SK-N-SH (cell line): ENCODE results near the gene AAGAB. TPM values are rescaled to one million over a fixed set of nuclear protein-coding genes. Genes with fewer than 3 reads are reported as not detected.

Experiments
- CTCF ChIA-PET: fragments of 300-600, 350-600 bp; formaldehyde crosslinking; extraction: SDS; loops from one replicate; lab custom pipeline; 2021; lab: Yijun Ruan, JAX
- POLR2A ChIA-PET: fragments of 350-600 bp; sonication (Branson Sonifier 250); formaldehyde crosslinking; extraction: SDS; loops from one replicate; lab custom pipeline; 2020; ENCODE audit warnings: antibody characterized with exemption, inconsistent platforms; lab: Yijun Ruan, JAX
- DNase-seq: peaks from one replicate; pipeline ENCODE4 v3.0.0; 2012
- H2AFZ ChIP-seq: fragments of 200-600 bp; sonication (generic); 2 replicates; pipeline ENCODE4 v1.8.1; 2016; ENCODE audit warnings: antibody characterized with exemption, mild to moderate bottlenecking, low read depth
- H3F3A ChIP-seq: fragments of 200-600 bp; sonication (generic); replicated peaks from 2 replicates; pipeline ENCODE3; 2016; ENCODE audit warnings: antibody characterized with exemption, mild to moderate bottlenecking; ENCODE audit not compliant: insufficient read depth
- H3K27ac ChIP-seq, 2 experiments: fragments of 200-500 bp in 1 of 2; fragments of 200-600 bp in 1 of 2; sonication (Bioruptor generic) in 1 of 2; sonication (generic), shearing (Covaris generic) in 1 of 2; 2 replicates each; pipeline versions ENCODE4 v1.5.1 to v1.6.1; 2014 to 2016; ENCODE audit warnings: low read depth in 2 of 2, inconsistent platforms in 1 of 2, low read length in 1 of 2, mild to moderate bottlenecking in 1 of 2, mixed read lengths in 1 of 2
- H3K27me3 ChIP-seq: fragments of 200-600 bp; sonication (generic), shearing (Covaris generic); 2 replicates; pipeline ENCODE4 v1.6.1; 2016; ENCODE audit warnings: mixed run types; ENCODE audit not compliant: insufficient read depth
- H3K36me3 ChIP-seq, 2 experiments: fragments of 200-500 bp in 1 of 2; fragments of 200-600 bp in 1 of 2; sonication (Bioruptor generic) in 1 of 2; sonication (generic) in 1 of 2; replicated peaks in 1 of 2; 2 replicates each; pipeline versions ENCODE3 to v1.5.1; 2014 to 2016; ENCODE audit warnings: low read length in 1 of 2, mild to moderate bottlenecking in 1 of 2; ENCODE audit not compliant: insufficient read depth in 2 of 2, control insufficient read depth in 1 of 2
- H3K4me1 ChIP-seq, 2 experiments: fragments of 200-500 bp in 1 of 2; fragments of 200-600 bp in 1 of 2; sonication (Bioruptor generic) in 1 of 2; sonication (generic), shearing (Covaris generic) in 1 of 2; 2 replicates each; pipeline versions ENCODE4 v1.5.1 to v1.6.1; 2014 to 2016; ENCODE audit warnings: low read depth in 1 of 2, low read length in 1 of 2, mixed run types in 1 of 2; ENCODE audit not compliant: insufficient read depth in 2 of 2, control insufficient read depth in 1 of 2
- H3K4me2 ChIP-seq: fragments of 200-600 bp; sonication (generic), shearing (Covaris generic); 2 replicates; pipeline ENCODE4 v1.6.1; 2017; ENCODE audit warnings: mixed run types
- H3K4me3 ChIP-seq, 2 experiments: fragments of 200-500 bp in 1 of 2; fragments of 200-600 bp in 1 of 2; sonication (Bioruptor generic) in 1 of 2; sonication (generic), shearing (Covaris generic) in 1 of 2; 2 replicates each; pipeline versions ENCODE4 v1.5.1 to v1.8.1; 2014 to 2016; ENCODE audit warnings: low read depth in 2 of 2, inconsistent platforms in 1 of 2, low read length in 1 of 2, mild to moderate bottlenecking in 1 of 2, mixed read lengths in 1 of 2, moderate library complexity in 1 of 2
- H3K79me2 ChIP-seq: fragments of 200-600 bp; sonication (generic); 2 replicates; pipeline ENCODE4 v1.8.1; 2017; ENCODE audit warnings: mild to moderate bottlenecking; ENCODE audit not compliant: insufficient read depth
- H3K9ac ChIP-seq: fragments of 200-600 bp; sonication (generic); 2 replicates; pipeline ENCODE4 v1.6.1; 2017; ENCODE audit warnings: mixed run types
- H3K9me2 ChIP-seq: fragments of 200-600 bp; sonication (generic); 2 replicates; pipeline ENCODE4 v1.6.1; 2017; ENCODE audit warnings: mixed run types
- H3K9me3 ChIP-seq: fragments of 200-600 bp; sonication (generic); 2 replicates; pipeline ENCODE4 v1.6.1; 2017; ENCODE audit warnings: mixed run types, mild to moderate bottlenecking, moderate library complexity
- H4K20me1 ChIP-seq: fragments of 200-600 bp; sonication (generic); 2 replicates; pipeline ENCODE4 v1.6.1; 2017; ENCODE audit warnings: mild to moderate bottlenecking, mixed run types; ENCODE audit not compliant: insufficient read depth
- CHD2 ChIP-seq: fragments of 150-350 bp; IDR thresholded peaks from 2 replicates; pipeline ENCODE4 v1.6.1; 2018; ENCODE audit warnings: low read length; ENCODE audit not compliant: partially characterized antibody
- CTCF ChIP-seq: fragments of 200-600 bp; sonication (generic); IDR thresholded peaks from 2 replicates; pipeline ENCODE4 v1.6.1; 2017; ENCODE audit warnings: antibody characterized with exemption, mild to moderate bottlenecking, moderate library complexity
- EP300 ChIP-seq, 2 experiments: IDR thresholded peaks; 2 replicates each; pipeline versions ENCODE4 v1.4.0 to v1.6.1; 2012; ENCODE audit warnings: borderline replicate concordance in 1 of 2, low read depth in 1 of 2, low read length in 1 of 2
- EZH2phosphoT487 ChIP-seq: fragments of 200-600 bp; sonication (generic); IDR thresholded peaks from 2 replicates; pipeline ENCODE4 v1.6.1; 2017; ENCODE audit warnings: low read depth, mixed run types, mild to moderate bottlenecking, antibody characterized with exemption, moderate library complexity, borderline replicate concordance
- FOXJ3 ChIP-seq: sonication (generic); formaldehyde crosslinking; IDR thresholded peaks from 2 replicates; pipeline ENCODE4 v1.5.1; 2020; ENCODE audit warnings: mild to moderate bottlenecking, missing genetic modification reagents
- GABPA ChIP-seq: IDR thresholded peaks from 2 replicates; pipeline ENCODE4 v1.4.0; 2012; ENCODE audit warnings: low read depth, mild to moderate bottlenecking
- GATA2 ChIP-seq: sonication (generic); formaldehyde crosslinking; IDR thresholded peaks from 2 replicates; pipeline ENCODE4 v1.5.0; 2020; ENCODE audit warnings: mild to moderate bottlenecking, missing genetic modification reagents
- MAX ChIP-seq: IDR thresholded peaks from 2 replicates; pipeline ENCODE4 v1.4.0; 2012; ENCODE audit warnings: low read depth
- NFIC ChIP-seq: IDR thresholded peaks from 2 replicates; pipeline ENCODE4 v1.4.0; 2012; ENCODE audit warnings: borderline replicate concordance
- NRF1 ChIP-seq: IDR thresholded peaks from 2 replicates; pipeline ENCODE4 v1.6.1; 2012; ENCODE audit warnings: low read depth, mild to moderate bottlenecking, low read length
- POLR2AphosphoS5 ChIP-seq: IDR thresholded peaks from 2 replicates; pipeline ENCODE4 v1.6.1; 2012; ENCODE audit warnings: low read depth, low read length
- RCOR1 ChIP-seq: fragments of 150-350 bp; IDR thresholded peaks from 2 replicates; pipeline ENCODE4 v1.6.1; 2017; ENCODE audit warnings: antibody characterized with exemption, low read length
- RXRA ChIP-seq: IDR thresholded peaks from 2 replicates; pipeline ENCODE4 v1.4.0; 2012; ENCODE audit warnings: low read depth, mild to moderate bottlenecking, borderline replicate concordance
- SIN3A ChIP-seq: IDR thresholded peaks from 2 replicates; pipeline ENCODE4 v1.6.1; 2012; ENCODE audit warnings: low read depth, mild to moderate bottlenecking, low read length, moderate library complexity, borderline replicate concordance
- SMC3 ChIP-seq: IDR thresholded peaks from 2 replicates; pipeline ENCODE4 v1.6.1; 2012; ENCODE audit warnings: low read depth, low read length, improper control_type of control experiment
- TAF1 ChIP-seq: IDR thresholded peaks from 2 replicates; pipeline ENCODE4 v1.6.1; 2012; ENCODE audit warnings: low read depth, mild to moderate bottlenecking, low read length, moderate library complexity, borderline replicate concordance
- TEAD4 ChIP-seq: IDR thresholded peaks from 2 replicates; pipeline ENCODE4 v1.4.0; 2012; ENCODE audit warnings: mild to moderate bottlenecking, borderline replicate concordance; ENCODE audit not compliant: insufficient read depth
- YY1 ChIP-seq: IDR thresholded peaks from 2 replicates; pipeline ENCODE4 v1.4.0; 2012; ENCODE audit warnings: low read depth, mild to moderate bottlenecking
- WGBS: methylation state at CpG from one replicate; pipeline ENCODE4 v1.1.6; 2017; ENCODE audit warnings: low lambda C conversion rate; 5-methylcytosine and 5-hydroxymethylcytosine counted together
- polyA plus RNA-seq, 3 experiments: library from polyadenylated mRNA; depleted of rRNA; stranded (reverse); fragments of >200 nt; gene quantifications; 2 replicates each; pipeline ENCODE4 v1.2.3, GENCODE V29; 2012
- TF ChIP-seq, protein P1 (sequence below): fragments of 150-350 bp; IDR thresholded peaks from 2 replicates; pipeline ENCODE4 v1.6.1; 2017; ENCODE audit warnings: antibody characterized with exemption, low read length, low read depth, borderline replicate concordance
- TF ChIP-seq, protein P2 (sequence below): IDR thresholded peaks from 2 replicates; pipeline ENCODE4 v1.4.0; 2012; ENCODE audit warnings: low read depth, borderline replicate concordance
- TF ChIP-seq, protein P3 (sequence below): IDR thresholded peaks from 2 replicates; pipeline ENCODE4; 2012

Gene AAGAB
- polyA plus RNA-seq, 1 of the 3 experiments (the other 2 are of a cell fraction) = 24.9 TPM

- TF ChIP-seq SIN3A = no peak
- no peak for TF ChIP-seq GATA2 (CRISPR knock-in tag)
- TF ChIP-seq EP300 (IDR thresholded peaks at IDR 0.05; ENCODE audit: borderline replicate concordance in 1 of 2, low read depth in 1 of 2, low read length in 1 of 2) = no peak
- no peak for TF ChIP-seq RXRA
- no peak for TF ChIP-seq CTCF
- no peak for TF ChIP-seq NFIC
- no peak for TF ChIP-seq YY1
- no peak for TF ChIP-seq EZH2phosphoT487
- TF ChIP-seq RCOR1 = no peak
- no peak for TF ChIP-seq SMC3
Observed at GRCh38 chr15:67267440-67267839, 13.0 kb upstream of the AAGAB start (continued).

GRCh38 chr15:67266870-67267269, 12.4 kb upstream of the AAGAB start:
- no peak overlapping the region for H3K4me2 ChIP-seq
- H3K27me3 ChIP-seq = no peaks in the 10 kb centered on the region
- H3K27ac ChIP-seq = no peak overlapping the region
- H3F3A ChIP-seq = no peaks in the 10 kb centered on the region
- no peak overlapping the region for H3K9ac ChIP-seq
- POLR2A ChIA-PET = no interaction called here
- H4K20me1 ChIP-seq = no peaks in the 10 kb centered on the region
- no peaks in the 10 kb centered on the region for H3K9me2 ChIP-seq
- TF ChIP-seq GATA2 (CRISPR knock-in tag) (no peak), YY1 (no peak), NFIC (no peak), FOXJ3 (CRISPR knock-in tag) (no peak), SMC3 (no peak), GABPA (no peak), NRF1 (no peak), POLR2AphosphoS5 (no peak), CHD2 (no peak), RCOR1 (no peak), TAF1 (no peak), MAX (no peak), EZH2phosphoT487 (no peak), TEAD4 (no peak)
- TF ChIP-seq, protein P1, sequence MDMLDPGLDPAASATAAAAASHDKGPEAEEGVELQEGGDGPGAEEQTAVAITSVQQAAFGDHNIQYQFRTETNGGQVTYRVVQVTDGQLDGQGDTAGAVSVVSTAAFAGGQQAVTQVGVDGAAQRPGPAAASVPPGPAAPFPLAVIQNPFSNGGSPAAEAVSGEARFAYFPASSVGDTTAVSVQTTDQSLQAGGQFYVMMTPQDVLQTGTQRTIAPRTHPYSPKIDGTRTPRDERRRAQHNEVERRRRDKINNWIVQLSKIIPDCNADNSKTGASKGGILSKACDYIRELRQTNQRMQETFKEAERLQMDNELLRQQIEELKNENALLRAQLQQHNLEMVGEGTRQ = no peak
- TF ChIP-seq, protein P2, sequence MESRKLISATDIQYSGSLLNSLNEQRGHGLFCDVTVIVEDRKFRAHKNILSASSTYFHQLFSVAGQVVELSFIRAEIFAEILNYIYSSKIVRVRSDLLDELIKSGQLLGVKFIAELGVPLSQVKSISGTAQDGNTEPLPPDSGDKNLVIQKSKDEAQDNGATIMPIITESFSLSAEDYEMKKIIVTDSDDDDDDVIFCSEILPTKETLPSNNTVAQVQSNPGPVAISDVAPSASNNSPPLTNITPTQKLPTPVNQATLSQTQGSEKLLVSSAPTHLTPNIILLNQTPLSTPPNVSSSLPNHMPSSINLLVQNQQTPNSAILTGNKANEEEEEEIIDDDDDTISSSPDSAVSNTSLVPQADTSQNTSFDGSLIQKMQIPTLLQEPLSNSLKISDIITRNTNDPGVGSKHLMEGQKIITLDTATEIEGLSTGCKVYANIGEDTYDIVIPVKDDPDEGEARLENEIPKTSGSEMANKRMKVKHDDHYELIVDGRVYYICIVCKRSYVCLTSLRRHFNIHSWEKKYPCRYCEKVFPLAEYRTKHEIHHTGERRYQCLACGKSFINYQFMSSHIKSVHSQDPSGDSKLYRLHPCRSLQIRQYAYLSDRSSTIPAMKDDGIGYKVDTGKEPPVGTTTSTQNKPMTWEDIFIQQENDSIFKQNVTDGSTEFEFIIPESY = no peak
- TF ChIP-seq, protein P3, sequence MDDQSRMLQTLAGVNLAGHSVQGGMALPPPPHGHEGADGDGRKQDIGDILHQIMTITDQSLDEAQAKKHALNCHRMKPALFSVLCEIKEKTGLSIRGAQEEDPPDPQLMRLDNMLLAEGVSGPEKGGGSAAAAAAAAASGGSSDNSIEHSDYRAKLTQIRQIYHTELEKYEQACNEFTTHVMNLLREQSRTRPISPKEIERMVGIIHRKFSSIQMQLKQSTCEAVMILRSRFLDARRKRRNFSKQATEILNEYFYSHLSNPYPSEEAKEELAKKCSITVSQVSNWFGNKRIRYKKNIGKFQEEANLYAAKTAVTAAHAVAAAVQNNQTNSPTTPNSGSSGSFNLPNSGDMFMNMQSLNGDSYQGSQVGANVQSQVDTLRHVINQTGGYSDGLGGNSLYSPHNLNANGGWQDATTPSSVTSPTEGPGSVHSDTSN = no peak
- TF ChIP-seq, all 33 proteins: peak for 0
- H3K4me1 ChIP-seq = peaks cover 0 to 13% of the 10 kb centered on the region in 2 experiments; a peak in 2 of 4 replicates
- H3K4me3 ChIP-seq = no peak overlapping the region
- no peaks in the 10 kb centered on the region for H3K9me3 ChIP-seq
- no peaks in the 10 kb centered on the region for H3K36me3 ChIP-seq
- DNase-seq = no peak
- WGBS = 89% methylated on average over 6 of the region's 6 CpGs
- no peak overlapping the region for H2AFZ ChIP-seq
- CTCF ChIA-PET = no interaction called here
- H3K79me2 ChIP-seq = no peaks in the 10 kb centered on the region
